ENCODE measurements around the gene SLC43A2. TPM values are rescaled to one million over a fixed set of nuclear protein-coding genes. Genes with fewer than 3 reads are reported as not detected.

The SLC43A2 gene
- total and polyA plus RNA-seq, 4 donors: 17.2 to 42.8 (median 29.8) TPM

GRCh38 chr17:1650731-1651558 is 22.3 kb upstream of the SLC43A2 start:
- WGBS (ENCODE audit: insufficient coverage): 83% methylated on average over 12 of the region's 22 CpGs
- Histone ChIP-seq H3K4me3 (ENCODE audit: low read depth, low read length) (no peak overlapping the region), H3K9me3 (ENCODE audit: control insufficient read depth, insufficient read depth, low read length) (no peaks in the 10 kb centered on the region), H3K4me1 (ENCODE audit: control insufficient read depth, insufficient read depth, low read length) (peaks cover 35% of the 10 kb centered on the region), H3K27me3 (ENCODE audit: control insufficient read depth, insufficient read depth, low read length) (no peaks in the 10 kb centered on the region), H3K36me3 (ENCODE audit: control insufficient read depth, insufficient read depth, low read length) (peaks cover 84% of the 10 kb centered on the region), H3K27ac (ENCODE audit: low read depth, low read length) (no peak overlapping the region)
- DNase-seq (ENCODE audit: low read depth in 4 of 6, low spot score in 6 of 6): no peak

GRCh38 chr17:1649844-1650501 is 21.3 kb upstream of the SLC43A2 start, which contains the start of gene RILP:
Gene RILP, minus strand, starts transcription at chr17:1649866. Its CDS starts 62 bp downstream, at chr17:1649804.
- Histone ChIP-seq H3K9me3 (ENCODE audit: control insufficient read depth, insufficient read depth, low read length) (no peaks in the 10 kb centered on the region), H3K4me3 (ENCODE audit: low read depth, low read length) (peak within 1 kb of the TSS; percentile 32), H3K4me1 (ENCODE audit: control insufficient read depth, insufficient read depth, low read length) (peaks cover 43% of the 10 kb centered on the region), H3K27me3 (ENCODE audit: control insufficient read depth, insufficient read depth, low read length) (no peaks in the 10 kb centered on the region), H3K27ac (ENCODE audit: low read depth, low read length) (peak within 1 kb of the TSS; percentile 52), H3K36me3 (ENCODE audit: control insufficient read depth, insufficient read depth, low read length) (peaks cover 85% of the 10 kb centered on the region)
- DNase-seq (ENCODE audit: low read depth in 4 of 6, low spot score in 6 of 6): no peak
- WGBS (ENCODE audit: insufficient coverage): 80% methylated on average over 13 of the region's 23 CpGs

- DNase-seq (ENCODE audit: low read depth in 4 of 6, low spot score in 6 of 6): peak; percentile 77 to 97 (median 90)
- peaks cover 51% of the 10 kb centered on the region for H3K4me1 ChIP-seq (ENCODE audit: control insufficient read depth, insufficient read depth, low read length)
- H3K9me3 ChIP-seq (ENCODE audit: control insufficient read depth, insufficient read depth, low read length): no peaks in the 10 kb centered on the region
- peaks cover 82% of the 10 kb centered on the region for H3K36me3 ChIP-seq (ENCODE audit: control insufficient read depth, insufficient read depth, low read length)
- WGBS (ENCODE audit: insufficient coverage): 2% methylated on average over 86 of the region's 100 CpGs
- peak overlapping the region; percentile 26 for H3K4me3 ChIP-seq (ENCODE audit: low read depth, low read length)
- H3K27ac ChIP-seq (ENCODE audit: low read depth, low read length): peak overlapping the region; percentile 52
- peaks cover 3% of the 10 kb centered on the region for H3K27me3 ChIP-seq (ENCODE audit: control insufficient read depth, insufficient read depth, low read length)
These were observed 20.6 kb upstream of the SLC43A2 start for GRCh38 chr17:1648963-1649843.

DNA sequence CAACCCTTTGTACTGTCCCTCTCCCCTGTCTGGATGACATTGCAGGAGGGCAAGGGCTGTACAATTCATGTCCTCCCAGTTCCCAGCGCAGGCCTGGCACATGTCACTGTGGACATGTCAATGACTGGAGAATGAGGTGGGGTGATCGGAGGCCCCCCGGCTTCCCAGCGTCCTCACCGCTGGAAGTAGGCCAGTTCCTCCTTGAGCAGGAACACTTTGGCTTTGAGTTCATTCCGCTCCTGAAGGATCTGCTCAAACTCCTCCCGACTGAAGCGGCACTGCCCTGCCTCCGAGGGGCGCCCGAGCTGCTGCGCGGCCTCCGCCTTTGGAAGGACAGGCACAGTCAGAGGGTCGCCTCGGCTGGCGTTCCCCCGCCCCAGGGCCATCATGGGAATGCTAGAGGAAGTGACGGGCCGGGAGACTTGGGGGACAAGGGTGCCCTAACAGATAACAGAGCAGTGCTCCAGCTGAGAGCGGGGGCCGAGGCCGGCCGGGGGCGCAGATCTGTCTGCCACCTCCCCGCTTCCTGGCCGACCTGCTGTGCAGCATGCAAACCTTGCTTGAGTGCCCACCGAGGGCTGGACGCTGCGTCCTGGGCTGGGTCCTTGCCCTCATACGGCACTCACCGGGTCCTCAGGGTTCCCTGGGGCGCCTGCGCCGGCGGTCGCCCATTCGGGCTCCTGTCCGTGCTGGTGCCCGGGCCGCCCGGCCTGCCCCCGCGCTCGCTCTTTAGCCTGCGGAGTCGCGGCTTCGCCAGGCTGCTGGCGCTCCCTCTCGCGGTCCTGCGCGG is 19.7 kb upstream of the SLC43A2 start:
- peak overlapping the region; percentile 31 for H3K27ac ChIP-seq (ENCODE audit: low read depth, low read length)
- WGBS (ENCODE audit: insufficient coverage): 9% methylated on average over 53 of the region's 54 CpGs
- H3K4me1 ChIP-seq (ENCODE audit: control insufficient read depth, insufficient read depth, low read length): peaks cover 55% of the 10 kb centered on the region
- peaks cover 74% of the 10 kb centered on the region for H3K36me3 ChIP-seq (ENCODE audit: control insufficient read depth, insufficient read depth, low read length)
- peak in 1 of 6 donors; percentile 46 for DNase-seq (ENCODE audit: low read depth in 4 of 6, low spot score in 6 of 6)
- H3K4me3 ChIP-seq (ENCODE audit: low read depth, low read length): peak overlapping the region; percentile 32
- H3K9me3 ChIP-seq (ENCODE audit: control insufficient read depth, insufficient read depth, low read length): no peaks in the 10 kb centered on the region
- peaks cover 3% of the 10 kb centered on the region for H3K27me3 ChIP-seq (ENCODE audit: control insufficient read depth, insufficient read depth, low read length)

- WGBS (ENCODE audit: insufficient coverage): 81% methylated on average over 11 of the region's 11 CpGs
- H3K27ac ChIP-seq (ENCODE audit: low read depth, low read length): peak overlapping the region; percentile 31
These were observed 19.2 kb upstream of the SLC43A2 start for GRCh38 chr17:1647802-1648171.

DNA sequence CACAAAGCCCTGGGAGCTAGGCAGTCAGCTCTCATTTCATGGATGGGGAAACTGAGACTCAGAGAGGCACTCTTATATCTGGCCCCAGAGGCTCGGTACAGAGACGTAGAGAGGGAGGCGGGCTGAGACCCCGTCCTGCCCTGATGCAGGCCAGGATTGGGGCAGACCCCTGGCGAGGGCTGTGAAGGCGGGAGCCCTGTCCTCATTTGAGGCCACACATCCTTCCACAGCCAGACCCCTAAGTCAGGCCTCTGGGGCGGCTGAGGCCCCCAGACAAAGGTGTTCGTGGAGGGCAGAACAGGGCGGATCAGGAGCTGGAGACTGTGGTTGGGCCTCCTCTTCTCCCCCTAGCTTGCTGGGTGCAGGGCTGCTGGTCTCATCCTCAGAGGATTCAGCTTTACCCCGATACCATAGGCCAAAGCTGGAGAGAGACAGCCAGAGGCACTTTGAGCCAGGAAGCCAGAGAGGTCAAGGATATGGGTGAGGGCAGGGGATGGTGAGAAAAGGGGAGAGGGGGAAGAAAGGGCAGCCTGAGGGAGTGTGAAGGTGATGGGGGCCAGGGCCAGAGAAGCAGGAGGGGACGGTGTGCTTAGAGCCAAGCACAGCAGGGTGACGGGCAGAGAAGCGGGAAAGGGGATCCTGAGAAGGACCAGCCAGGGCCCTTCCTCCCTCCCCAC is 17.7 kb upstream of the SLC43A2 start:
- H3K9me3 ChIP-seq (ENCODE audit: control insufficient read depth, insufficient read depth, low read length): no peaks in the 10 kb centered on the region
- H3K27me3 ChIP-seq (ENCODE audit: control insufficient read depth, insufficient read depth, low read length): peaks cover 3% of the 10 kb centered on the region
- H3K4me3 ChIP-seq (ENCODE audit: low read depth, low read length): no peak overlapping the region
- no peak overlapping the region for H3K27ac ChIP-seq (ENCODE audit: low read depth, low read length)
- WGBS (ENCODE audit: insufficient coverage): 90% methylated on average over 7 of the region's 13 CpGs
- H3K4me1 ChIP-seq (ENCODE audit: control insufficient read depth, insufficient read depth, low read length): peaks cover 59% of the 10 kb centered on the region
- no peak for DNase-seq (ENCODE audit: low read depth in 4 of 6, low spot score in 6 of 6)
- peaks cover 56% of the 10 kb centered on the region for H3K36me3 ChIP-seq (ENCODE audit: control insufficient read depth, insufficient read depth, low read length)

More at GRCh38 chr17:1647802-1648171, 19.2 kb upstream of the SLC43A2 start:
- DNase-seq (ENCODE audit: low read depth in 4 of 6, low spot score in 6 of 6): no peak
- Histone ChIP-seq H3K4me1 (ENCODE audit: control insufficient read depth, insufficient read depth, low read length) (peaks cover 57% of the 10 kb centered on the region), H3K27me3 (ENCODE audit: control insufficient read depth, insufficient read depth, low read length) (peaks cover 3% of the 10 kb centered on the region), H3K9me3 (ENCODE audit: control insufficient read depth, insufficient read depth, low read length) (no peaks in the 10 kb centered on the region), H3K4me3 (ENCODE audit: low read depth, low read length) (no peak overlapping the region), H3K36me3 (ENCODE audit: control insufficient read depth, insufficient read depth, low read length) (peaks cover 68% of the 10 kb centered on the region)

GRCh38 chr17:1645207-1646171 is 16.9 kb upstream of the SLC43A2 start, which contains the start of gene SCARF1:
Gene SCARF1, minus strand, starts transcription at chr17:1645732. Its CDS starts 35 bp downstream, at chr17:1645697.
- H3K9me3 ChIP-seq (ENCODE audit: control insufficient read depth, insufficient read depth, low read length): no peaks in the 10 kb centered on the region
- peaks cover 50% of the 10 kb centered on the region for H3K36me3 ChIP-seq (ENCODE audit: control insufficient read depth, insufficient read depth, low read length)
- peaks cover 3% of the 10 kb centered on the region for H3K27me3 ChIP-seq (ENCODE audit: control insufficient read depth, insufficient read depth, low read length)
- H3K27ac ChIP-seq (ENCODE audit: low read depth, low read length): peak within 1 kb of the TSS; percentile 33
- WGBS (ENCODE audit: insufficient coverage): 71% methylated on average over 18 of the region's 25 CpGs
- peaks cover 63% of the 10 kb centered on the region for H3K4me1 ChIP-seq (ENCODE audit: control insufficient read depth, insufficient read depth, low read length)
- DNase-seq (ENCODE audit: low read depth in 4 of 6, low spot score in 6 of 6): no peak
- peak within 1 kb of the TSS; percentile 21 for H3K4me3 ChIP-seq (ENCODE audit: low read depth, low read length)
